DMS 273 treated with DMSO at 0.1 percent for 48 hours (cell line): Measurements from ENCODE around the gene EXOC4.

Experiments
- DNase-seq: peaks from one replicate; lab custom pipeline; 2025; lab: John Stamatoyannopoulos, UW

EXOC4 gene

DNA sequence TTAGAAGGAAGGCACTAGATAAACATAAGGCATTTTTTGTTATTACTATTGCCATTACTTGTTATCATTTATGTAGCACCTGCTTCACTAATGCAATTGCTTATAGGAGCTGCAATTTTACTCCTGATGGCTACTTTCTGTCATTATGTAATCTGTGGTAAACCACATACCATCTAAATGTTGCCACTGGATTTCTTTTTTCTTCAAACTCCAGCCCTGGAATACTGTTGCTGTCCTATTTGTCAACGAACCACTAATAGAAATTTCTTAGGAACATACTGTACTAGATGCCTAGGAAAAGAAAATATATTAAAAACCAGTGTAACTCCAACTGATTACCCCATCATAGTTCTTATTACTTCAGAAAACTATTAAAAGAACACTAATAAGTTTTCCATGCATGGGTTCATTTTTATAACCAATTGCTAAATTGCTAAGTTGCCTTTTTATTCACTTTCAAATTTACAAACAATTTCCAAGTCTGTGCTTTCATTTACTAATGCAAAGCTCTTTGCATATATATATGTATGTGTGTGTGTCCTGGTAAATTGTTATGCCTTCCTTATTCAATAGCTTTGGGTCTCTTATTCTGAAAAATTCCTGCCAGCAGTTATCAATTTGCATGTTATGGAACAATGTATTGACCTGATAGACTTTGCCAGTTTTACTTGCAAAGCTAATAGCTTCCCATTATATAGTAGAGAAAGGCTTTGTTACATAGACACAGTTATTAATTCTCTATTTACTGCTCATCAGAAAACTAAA lies 287.4 kb downstream of the EXOC4 start:
- DNase-seq = no peak

DNA sequence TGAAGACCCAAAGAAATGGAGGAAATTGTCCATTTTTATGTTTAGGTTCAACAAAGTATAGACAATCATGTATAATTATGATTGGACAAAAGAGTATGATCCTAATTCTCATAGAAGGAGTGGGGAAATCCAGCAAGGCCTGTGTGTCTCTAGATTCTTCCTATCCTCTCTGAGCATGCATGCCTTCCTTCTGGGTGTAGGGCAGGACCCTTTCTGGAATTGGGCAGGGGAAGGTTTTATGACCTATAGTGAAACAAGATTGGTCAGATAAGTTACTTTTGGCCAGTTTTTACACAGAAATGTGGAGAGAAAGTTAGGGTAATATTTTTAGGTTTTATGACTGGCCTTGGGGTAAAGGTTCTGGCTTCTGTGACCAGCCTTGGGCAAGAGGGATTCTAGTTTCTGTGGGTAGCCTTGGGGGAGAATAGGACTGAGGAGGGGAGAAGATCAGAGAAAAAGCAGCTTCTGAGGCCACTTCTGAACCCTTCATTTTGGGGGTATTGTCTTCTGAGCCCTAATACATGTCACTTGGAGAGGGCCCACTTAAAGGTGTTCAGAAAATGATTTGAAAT lies 289.4 kb downstream of the EXOC4 start:
- no peak for DNase-seq

DNA sequence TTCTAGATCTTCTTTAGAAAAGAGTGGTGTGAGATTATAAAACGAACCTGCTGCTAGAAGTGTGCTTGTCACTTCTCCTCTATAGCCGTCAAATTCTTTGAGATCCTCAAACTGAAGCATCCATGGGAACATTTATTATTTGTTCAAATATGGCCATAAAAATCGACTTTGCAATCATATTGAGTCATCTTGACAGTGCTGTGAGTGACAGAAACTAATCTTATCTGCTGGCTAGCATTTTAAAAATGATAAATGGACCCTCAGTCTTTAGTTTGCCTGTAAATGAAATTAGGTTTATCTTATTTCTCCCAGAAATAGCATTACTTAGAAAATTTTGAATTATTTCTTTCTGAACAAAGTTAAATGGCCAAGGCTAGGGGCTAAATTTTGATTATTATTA lies 290.8 kb downstream of the EXOC4 start:
- DNase-seq = no peak

DNA sequence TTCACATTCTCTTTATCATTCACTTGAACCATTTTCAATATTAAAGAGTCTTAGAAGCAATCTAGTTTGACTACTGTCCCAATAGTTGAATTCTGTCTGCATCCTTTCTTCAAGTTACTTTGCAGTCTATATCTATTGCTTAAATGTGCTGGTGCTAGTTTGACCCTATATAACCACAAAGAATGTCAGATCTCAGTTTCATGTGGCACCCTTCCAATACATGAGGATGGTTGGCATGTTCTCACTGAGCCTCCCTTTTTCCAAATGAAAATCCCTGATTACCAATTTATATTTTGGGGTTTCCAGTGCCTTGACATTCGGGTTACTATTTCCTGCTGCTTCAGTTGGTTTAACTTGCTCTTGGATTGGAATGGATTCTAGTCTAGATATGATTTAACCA lies 292.7 kb downstream of the EXOC4 start:
- no peak for DNase-seq

DNA sequence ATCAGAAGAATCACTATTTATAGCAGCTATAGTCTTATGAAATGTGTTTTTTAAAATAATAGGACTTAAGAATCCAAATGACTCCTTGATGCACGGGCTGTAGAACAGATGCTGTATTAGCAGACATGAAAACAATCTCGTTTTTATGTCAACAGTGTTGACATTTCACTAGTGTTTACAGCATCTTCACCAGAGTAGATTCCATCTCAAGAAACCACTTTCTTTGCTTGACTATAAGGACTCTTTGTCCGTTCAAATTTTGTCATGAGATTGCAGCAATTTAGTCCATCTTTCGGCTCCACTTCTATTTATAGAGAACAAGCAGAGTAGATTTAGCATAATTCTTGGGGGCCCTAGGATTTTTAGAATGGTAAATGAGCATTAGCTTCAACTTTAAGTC lies 295.1 kb downstream of the EXOC4 start:
- no peak for DNase-seq

DNA sequence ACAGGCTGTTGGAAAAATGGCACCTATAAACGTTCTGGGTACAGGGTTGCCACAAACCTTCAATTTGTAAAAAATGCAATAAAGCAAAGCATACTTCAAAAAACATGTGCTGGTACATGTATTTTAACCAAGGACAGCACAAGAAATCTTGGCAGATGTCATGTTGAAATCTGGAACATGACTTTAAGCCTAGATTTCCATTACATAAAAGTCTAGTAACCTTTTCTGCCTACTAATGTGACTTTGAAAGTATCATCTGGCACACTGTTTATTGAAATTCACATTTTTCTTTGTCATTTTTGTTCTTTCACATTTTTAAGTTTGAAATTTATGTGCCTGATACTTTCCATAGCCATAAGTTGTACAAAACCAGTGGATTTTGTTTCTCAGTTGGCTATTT lies 296.8 kb downstream of the EXOC4 start:
- no peak for DNase-seq

DNA sequence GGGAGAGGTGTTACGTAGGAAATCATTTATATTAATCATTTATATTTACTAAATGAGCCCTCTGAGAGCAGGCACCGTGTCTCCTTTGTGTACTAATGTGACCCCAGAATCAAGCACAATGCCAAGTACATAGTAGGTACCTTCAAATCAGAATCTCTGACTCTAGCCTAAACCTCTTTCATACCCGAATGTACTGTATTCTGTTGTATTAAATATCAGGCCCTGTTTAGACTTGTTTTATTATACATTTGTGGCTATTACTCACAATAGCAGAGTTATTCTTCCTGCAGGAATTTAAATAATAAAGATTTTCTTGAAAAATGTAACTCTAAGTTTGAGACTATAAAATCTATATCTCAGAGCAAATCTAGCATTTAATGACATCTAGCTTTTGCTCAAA lies 297.3 kb downstream of the EXOC4 start:
- DNase-seq = no peak

DNA sequence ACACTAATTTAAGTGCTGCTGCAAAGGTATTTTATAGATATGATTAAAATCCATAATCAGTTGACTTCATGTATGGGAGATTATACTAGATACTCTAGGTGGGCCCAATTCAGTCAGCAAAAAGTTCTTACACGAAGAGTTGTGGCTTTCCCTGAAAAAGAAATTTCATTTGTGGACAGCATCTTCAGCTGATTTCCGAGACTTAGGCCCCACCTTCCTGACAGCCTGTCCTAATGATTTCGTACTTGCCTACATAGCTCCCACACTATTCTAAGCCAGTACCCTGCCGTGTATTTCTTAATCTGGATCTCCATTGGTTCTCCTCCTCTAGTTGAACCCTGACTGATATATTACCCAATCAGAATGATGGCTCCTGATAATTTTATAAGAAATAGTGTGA lies 297.9 kb downstream of the EXOC4 start:
- DNase-seq = peak; percentile 50

DNA sequence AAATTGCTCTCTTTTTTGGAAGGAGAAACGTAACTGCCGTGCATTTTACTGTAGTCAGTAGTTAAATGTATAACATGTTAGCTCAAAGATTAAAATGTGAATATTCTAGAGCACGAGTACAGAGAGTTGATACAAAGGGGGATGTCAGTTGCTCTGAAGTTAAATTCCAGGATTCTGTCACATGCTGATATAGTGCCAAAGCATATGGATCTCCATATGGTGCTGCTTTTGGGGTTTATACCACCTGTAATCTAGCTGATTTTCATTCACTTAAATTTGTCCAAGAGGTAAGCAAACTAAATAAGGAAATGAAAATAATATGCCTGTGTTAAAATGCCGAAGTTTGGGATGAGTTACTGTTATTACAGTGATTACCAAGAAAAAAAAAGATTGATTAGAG lies 298.6 kb downstream of the EXOC4 start:
- DNase-seq = peak; percentile 83

DNA sequence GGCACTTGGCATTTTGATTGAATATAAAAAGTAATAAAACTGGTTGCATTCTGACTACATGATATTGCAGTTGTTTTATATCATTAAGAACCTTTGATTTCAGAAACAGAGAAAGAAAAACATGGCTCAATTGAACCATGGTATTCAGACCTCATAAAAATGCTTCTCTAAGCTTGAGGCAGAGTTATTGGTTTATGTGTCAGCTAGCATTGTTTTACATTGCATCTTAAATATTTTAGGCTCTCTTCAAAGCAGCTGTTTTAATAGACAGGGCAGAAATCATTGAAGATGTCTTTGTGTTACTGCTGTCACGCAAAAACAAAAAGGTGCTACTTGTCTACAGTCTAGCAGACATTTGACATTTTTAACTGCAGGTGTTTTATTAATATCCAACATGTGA lies 299.2 kb downstream of the EXOC4 start:
- DNase-seq = no peak

DNA sequence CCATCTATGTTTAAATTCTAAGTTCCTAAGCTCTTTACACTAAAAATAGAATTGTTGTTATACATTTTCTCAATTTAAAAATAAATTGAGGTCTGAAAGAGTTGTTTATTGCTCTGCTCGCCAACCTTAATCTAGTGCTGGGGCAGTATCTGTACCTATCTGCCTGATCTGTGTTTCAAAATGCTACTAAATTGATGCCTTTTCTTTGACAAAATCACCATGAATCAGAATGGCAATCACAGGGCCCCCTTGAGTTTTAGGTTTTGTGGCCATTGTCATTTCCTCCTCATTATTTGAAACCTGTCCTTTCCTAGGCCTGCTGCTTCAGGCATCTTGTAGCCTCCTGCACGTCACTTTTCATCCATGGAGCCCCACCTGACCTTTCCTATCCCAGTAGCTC lies 301.5 kb downstream of the EXOC4 start:
- DNase-seq = no peak

DNA sequence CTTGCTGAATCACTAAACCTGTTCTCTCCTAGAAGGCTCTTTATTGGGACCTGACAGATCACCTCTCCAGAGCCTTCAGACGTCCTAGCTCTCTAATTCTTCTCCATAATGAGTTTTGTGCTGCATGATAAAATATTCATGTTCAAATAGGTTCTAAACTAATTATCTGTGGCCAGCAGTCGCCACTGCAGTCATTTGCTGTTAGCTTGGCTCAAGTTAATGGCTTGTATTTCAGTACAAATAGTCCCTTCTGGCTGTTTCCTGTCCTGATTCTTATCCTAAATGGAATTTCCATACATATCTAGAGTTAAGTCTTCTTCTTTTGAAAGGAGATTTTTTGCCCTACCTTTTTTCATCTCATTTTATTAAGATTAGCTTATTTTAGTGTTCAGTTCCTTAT lies 303.2 kb downstream of the EXOC4 start:
- no peak for DNase-seq

DNA sequence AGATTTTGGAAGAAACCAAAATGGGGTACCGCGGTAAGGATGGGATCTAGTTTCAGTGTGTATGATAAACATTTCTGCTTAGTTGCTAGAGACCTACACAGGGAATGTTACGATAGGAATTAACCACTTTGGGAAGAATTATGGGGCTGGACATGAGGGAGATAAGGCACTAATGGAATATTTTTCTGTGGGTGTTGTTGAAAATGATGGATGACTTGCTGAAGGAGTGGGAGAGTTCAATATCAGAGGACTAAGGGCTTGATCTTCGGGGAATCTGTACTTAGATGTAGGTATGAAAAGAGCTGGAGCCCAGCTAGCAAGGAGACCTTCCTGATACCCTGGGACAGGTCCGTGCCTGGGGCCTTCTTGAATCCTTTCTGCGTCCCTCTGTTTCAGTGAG lies 303.7 kb downstream of the EXOC4 start:
- no peak for DNase-seq

DNA sequence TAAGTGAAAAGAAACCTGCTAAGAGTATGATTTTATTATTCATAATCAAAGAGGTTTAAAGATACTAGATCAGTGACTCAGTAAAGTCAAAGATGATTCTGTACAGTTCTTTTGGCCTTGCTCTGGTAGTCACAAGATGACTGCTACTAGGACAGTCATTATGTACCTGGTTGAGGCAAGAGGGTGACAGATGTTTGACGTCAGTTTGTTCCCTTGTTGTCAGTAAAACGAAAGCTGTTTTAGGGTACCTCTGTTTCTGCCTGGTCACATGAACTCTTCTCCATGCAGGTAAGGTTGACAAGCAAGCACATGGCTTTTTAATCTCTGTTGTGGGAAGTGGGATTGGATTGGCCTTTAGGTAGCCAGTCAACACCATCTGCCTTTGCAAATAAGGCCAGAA lies 308.0 kb downstream of the EXOC4 start:
- no peak for DNase-seq

DNA sequence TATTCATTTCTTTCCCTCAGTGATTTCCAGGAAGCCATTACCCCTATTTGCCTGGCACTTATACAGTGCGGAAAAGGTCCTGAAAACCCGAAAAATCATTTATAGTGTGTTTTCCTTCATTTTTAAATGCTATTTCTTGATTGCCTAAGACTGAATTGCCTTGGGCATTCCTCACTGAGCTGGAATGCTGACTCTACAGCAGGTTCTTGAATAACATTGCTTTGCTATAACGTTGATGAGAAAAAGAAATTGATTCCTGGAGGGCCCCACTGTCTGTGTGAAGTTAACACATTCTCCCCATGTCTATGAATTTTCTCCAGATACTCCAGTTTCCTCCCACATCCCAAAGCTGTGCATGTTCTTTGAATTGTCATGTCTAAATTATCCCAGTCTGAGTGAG lies 308.5 kb downstream of the EXOC4 start:
- no peak for DNase-seq

DNA sequence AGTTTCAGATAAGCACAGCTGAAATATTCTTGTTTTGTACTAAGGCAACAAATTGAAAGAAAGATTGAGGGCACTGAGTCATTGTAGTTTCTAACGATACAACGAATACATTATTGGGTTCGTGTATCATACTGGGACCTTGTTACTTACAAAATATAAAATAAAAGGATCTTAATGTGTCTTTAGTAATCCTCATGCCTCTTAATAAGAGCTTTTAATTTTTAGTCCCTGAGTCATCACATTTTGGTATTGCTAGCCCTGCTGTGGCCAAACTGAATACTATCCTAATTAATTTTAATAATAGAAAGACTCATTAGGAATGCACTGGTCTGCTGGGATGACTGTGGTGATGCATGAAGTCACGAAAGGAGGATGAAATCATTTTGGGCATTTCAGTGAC lies 309.7 kb downstream of the EXOC4 start:
- no peak for DNase-seq

DNA sequence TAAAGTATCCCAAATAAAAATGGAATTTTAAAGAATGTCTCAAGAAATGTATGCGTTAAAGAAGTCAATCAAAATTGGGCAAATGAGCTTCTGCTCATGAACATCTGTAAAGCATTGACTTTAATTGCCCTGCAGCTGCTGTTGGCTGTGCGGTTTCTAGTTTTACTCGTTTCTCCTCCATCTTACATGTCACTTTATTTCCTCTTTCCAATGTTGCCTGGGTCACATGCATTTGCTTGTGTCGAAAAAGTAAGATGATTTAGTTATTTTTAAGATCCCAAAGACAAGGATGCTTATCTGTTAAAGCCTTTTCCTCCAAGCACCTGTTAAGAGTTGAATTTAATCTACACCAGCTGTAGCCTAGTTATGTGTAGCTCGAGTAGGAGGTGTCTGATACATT lies 310.4 kb downstream of the EXOC4 start:
- no peak for DNase-seq

DNA sequence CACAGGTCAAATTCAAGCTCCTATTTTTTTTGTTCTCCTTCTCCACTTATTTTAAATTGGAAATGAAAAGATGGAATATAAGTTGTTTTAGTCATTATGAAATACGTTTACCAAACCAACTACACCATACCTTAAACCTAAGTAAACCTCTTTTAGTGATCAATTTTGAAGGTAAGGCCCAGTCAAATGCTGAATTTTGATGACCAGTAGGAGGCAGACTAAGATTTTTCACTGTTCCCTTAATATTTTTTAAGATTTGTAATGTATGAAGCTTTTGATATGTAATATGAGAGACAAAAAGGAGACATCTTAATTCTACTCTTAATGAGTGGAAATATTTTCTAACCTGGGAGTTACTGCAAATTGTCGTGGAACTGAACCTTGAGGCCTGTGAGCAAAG lies 311.6 kb downstream of the EXOC4 start:
- DNase-seq = no peak

DNA sequence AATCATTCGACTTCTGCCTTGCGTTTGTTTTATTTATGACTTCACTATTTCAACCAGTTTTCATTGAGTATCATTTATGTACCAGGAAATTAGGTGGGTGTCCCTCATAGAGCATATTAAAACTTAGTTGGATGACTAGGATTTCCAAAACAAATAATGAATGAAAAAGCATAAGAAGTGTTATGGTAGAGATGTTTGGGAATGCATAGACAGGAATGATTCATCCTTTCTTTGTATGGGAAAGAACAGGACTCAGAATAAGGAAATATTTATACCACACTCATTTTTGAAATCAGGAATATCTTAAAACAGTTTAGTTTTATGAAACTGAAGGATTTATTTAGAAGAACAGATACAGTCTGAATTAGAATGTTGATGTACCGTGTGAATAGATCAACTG lies 315.7 kb downstream of the EXOC4 start:
- no peak for DNase-seq

DNA sequence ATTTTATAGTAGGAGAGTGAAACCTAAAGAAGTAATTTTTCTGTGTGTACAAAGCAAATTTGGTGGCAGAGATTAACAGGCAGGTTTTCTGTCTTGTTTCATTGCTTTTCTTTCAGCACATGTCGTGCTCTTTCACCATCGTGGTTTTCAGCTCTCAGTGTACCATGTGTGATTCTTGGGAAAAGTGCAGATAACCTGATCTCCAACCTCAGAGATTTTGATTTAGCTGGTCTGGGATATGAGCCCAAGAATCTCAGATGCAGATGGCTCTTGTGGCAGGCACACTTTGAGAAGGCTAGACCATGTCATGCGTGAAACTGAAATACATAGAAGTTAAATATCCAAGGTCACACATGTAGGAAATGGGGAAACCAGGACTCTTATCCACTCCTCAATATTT lies 317.4 kb downstream of the EXOC4 start:
- peak; percentile 26 for DNase-seq

DNA sequence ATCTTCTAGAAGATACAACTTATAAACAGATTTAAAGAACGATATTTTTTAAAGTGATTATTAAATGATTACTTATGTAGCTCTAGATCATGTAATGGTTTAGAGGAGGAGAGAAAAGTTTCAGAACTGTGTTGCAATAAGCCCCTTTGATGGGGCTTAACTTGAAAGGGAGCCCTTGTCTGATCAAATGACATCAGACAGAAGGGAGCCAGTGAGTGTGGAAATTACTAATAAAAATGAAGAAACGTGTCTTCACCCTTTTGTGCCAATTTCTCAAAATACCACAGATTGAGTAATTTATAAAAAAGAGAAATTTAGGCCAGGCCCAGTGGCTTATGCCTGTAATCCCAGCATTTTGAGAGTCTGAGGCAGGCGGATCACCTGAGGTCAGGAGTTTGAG lies 318.2 kb downstream of the EXOC4 start:
- no peak for DNase-seq

DNA sequence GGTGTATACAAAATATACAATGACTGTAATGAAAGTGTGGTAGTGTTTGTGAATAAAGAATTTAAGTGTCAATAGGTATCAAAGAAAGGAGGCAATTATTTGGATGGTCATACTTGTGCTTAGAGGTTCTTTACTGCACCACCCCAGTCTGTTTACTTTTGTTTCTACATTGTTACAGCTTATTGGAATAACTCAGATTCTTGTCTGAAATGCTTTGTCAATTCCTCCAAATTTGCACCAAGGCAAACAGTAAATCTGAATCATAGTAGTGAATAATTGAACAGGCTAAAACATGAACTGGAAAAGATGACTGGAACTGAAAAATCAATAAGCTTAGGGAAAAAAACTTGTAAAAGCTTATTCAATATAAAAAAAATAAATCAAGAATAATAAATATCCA lies 319.2 kb downstream of the EXOC4 start:
- no peak for DNase-seq

DNA sequence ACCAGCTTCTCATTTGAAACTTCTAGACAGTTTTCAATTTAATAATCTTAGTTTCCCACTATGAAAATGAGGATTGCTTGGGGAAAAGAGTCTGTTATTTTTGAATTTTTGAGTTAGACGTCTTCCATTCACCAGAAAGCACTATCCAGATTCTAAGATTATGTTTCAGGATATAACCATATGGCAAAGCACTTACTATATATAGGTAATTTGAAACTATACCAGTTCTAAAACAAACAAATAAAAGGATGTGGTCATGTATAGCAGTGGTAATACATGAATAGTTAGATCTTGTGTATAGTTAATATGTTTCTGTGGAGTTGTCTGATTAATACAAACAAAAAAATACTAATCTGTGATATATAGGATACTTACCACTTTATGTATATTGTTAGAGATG lies 320.0 kb downstream of the EXOC4 start:
- peak; percentile 33 for DNase-seq

DNA sequence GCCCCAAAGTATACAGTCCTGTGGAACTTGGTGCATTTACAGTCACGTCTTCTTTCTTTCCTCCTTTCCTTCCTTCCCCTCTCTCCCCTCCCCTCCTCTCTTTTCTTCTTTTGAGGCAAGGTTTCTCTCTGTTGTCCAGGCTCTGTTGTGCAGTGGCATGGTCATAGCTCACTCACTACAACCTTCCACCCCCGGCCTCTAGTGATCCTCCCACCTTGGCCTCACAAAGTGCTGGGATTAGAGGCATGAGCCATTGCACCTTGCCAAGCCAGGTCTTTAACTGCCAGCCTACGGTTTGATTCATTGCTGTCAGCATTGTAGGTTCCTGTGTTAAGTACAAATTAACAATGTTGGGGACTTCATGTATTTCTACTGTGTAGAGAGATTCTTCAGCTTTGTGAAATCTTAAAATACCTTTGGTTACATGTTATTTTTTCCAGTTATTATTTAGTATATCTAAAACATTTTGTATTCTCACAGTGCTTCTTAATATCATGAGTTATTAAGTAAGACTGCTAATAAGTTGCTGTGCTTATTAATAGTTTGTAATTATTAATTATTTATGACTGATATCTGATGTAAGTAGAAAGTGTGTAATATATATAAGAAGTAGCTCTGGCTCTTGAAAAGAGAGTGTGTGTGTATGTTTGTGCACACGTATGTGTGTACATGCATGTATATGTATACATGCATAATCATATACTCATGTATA lies 320.8 kb downstream of the EXOC4 start:
- no peak for DNase-seq
